HG02798 (cell line): ENCODE results near the gene ASPSCR1.

ENCODE experiments used
- ATAC-seq: cut with Tn5 transposase; IDR thresholded peaks from one replicate; pipeline ENCODE4 v1.9.1; 2021; ENCODE audit warnings: mild to moderate bottlenecking; ENCODE audit not compliant: unreplicated experiment, poor library complexity

ASPSCR1 gene

DNA sequence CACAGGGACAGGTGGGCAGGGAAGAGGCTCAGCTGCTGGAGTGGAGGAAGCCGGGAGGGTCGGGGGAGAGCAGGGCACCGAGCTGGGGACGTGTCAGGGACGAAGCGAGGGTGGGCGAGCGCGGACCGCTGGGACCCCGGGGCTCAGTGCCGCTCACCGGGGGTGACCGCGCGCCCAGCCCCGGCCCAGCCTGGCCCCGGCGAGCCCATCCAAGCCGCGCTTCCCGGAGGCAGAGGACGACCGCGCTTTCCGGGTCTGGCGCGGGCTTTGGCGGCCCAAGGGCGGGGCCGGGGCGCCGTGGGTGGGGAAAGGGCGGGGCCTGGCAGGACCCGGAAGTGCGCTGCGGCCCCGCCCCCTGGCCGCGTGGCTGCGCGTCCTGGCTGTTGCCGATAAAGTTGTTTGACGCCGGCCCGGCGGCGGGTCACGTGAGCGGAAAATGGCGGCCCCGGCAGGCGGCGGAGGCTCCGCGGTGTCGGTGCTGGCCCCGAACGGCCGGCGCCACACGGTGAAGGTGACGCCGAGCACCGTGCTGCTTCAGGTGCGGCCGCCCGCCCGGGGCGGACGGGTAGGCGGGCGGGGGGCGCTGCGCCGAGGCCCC lies at the start of gene ASPSCR1:
Gene ASPSCR1, plus strand, starts transcription at position 419 of the 598 bp plus-strand sequence. Its CDS starts 18 bp downstream, at position 437.
- ATAC-seq, result peak; percentile 90

DNA sequence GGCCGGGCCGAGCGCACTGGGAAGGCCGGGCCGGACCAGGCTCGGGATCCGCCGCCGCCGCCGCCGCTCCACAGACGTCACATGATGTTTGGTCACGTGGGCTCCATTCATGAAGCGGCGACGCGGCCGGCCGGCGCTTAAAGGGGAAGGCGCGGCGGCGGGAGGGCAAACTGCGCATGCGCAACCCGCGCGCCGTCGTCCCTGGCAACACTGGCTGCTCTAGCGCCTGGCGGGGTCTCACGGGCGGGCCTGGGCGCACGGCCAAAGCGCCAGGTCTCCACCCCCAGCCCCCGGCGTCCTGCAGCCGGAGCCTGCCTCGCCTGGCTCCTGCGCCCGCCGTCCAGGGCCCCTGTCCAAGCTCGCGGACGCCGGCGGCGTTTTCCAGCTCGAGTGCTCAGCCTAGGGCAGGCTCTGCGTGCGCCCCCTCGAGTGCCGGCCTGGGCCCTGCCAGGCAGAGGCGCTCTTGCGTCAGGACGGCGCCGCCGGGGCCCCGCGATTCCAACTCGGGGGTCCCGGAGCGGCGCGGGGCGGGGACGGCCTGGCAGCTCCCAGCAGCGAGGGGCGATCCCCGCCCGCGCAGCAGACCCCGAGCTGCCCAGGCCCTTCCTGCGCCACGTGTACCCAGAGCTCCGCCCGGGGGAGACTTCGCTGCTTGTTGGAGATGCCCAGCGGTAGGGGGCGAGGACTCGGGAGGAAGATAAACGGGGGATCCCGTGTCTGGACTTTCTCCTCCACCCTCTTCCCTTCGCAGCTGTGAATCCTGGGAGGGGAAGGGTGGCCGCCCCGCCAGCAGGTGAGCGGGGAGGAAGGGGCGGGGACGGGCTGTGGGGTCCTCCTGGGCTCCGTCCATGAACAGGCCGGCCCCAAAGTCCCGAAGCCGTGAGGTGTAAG lies 49.5 kb upstream of the ASPSCR1 start, which contains the start of gene MAFG:
Gene MAFG, minus strand, starts transcription at position 83 of the 891 bp plus-strand sequence. CDS start 4,550 bp downstream, outside the sequence.
- ATAC-seq, result peak; percentile 77

DNA sequence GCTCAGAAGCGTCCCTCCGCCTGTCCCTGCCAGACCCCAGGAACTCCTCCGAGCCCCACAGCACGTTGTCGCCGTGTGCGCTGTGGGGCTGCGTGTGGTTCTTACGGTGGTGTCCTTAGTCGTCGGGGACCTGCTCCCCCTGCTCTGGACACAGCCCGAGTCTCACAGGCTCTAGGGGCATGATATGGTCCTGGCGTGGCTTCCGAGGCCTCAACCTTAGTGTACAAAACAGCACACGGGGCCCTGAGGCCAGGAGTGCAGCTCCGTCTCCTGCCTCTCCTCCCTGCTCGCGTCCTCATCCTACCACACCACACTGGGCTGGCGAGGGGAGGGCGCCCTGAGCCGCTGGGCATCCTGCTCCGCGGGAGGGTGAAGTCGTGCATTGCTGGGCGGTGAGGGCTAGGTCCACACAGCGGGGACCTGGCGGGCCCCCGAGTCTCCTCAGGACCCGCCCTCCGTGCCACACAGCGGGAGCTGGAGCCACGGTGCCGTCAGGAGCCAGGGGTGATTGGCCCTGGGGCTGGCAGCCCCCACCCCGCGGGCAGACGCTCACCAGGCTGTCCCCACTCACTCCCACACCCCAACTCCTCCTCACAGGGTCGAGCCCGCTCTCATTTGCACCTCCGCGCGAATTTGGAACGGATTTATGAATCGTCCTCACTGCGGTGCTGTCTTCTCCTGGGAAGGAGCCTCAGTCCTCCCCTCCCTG lies 48.7 kb upstream of the ASPSCR1 start:
- ATAC-seq, result no peak

DNA sequence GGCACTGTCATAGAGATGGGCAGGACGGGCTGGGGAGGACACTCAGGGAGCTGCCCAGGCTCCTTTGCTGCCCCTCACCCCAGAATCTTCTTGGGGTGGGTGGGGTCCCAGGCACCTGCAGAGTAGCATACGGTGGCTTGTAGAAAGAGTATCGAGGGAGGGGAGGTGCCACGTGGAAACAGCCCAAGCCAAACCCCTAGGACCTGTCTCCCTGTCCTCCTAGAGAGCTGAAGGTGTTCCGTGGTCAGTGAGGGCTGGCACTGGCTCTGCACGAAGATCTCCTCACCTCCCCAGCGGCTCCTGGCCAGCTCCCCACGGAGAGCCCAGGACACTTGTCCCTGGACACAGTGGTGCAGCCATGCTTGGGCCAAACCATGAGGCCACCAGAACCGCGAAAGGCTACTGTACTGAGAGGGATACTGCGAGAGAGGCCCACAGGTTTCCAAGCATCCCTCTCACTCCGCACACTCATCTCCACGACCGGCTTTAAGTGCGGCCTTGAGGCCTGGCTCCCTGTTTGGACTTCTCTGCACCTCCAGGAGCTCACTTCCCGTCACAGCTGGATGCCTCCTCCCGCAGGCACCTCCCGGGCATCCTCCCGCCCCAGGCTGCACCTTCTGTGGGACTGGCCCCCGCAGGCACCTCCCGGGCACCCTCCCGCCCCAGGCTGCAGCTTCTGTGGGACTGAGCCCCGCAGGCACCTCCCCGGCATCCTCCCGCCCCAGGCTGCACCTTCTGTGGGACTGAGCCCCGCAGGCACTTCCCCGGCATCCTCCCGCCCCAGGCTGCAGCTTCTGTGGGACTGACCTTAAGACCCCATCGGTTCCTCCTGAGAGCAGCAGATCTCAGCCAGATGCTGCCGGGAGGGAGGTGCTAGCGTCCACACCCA lies 47.9 kb upstream of the ASPSCR1 start:
- ATAC-seq, result no peak

GRCh38 chr17:81930142-81931125 lies 47.0 kb upstream of the ASPSCR1 start:
- no peak for ATAC-seq

DNA sequence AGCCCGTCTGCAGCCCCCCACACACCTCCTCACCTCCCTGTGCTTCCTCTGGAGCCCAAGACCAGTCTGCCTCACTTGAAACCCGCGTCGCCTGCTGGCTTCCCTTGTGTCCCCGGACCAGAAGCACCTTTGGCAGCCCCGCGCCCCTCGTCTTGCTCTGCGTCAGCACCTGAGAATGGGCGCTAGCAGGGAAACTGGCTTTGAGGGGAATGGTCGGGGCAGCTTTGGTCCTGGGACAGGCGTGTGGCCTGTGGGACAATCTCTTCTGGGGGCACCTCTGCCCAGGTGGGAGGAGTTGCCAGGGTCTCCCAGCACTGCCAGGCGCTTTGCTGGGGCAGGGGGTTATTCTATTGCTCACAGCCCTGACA lies 46.3 kb upstream of the ASPSCR1 start:
- no peak for ATAC-seq

DNA sequence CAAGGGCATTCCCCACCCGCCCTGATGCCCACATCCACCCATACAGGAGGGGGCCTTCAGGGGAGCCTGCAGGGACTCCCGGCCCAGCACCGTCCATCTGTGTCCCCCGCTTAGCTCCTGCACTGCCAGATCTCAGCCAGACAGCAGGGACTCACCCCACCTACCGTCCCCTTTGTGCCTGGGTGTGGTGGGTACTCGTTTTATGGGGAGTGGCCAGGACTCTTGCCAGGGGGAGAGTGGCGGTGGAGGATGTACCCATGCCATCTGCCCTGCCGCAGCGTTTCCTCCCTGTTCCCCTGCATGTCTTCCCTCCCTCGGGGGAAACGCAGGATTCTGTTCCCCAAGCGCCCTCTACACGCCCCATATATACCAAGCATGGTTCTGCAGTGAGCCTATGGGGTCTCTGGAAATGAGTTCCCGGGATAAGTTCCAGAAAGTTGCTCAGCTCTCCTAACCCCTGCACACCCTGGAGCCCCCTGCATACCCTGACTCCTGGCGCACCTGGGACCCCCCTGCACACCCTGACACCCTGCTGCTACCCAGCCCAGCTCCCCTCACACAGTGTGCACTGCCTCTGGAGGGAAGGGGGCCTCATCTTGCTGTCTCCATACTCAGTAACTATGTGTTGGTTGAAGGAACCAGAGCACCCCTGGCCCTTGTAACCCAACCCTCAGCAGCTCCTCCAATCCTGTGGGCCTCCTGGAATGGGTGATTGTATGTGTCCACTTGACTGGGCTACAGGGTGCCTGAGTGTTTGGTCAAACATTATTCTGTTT lies 45.7 kb upstream of the ASPSCR1 start:
- ATAC-seq, result no peak

DNA sequence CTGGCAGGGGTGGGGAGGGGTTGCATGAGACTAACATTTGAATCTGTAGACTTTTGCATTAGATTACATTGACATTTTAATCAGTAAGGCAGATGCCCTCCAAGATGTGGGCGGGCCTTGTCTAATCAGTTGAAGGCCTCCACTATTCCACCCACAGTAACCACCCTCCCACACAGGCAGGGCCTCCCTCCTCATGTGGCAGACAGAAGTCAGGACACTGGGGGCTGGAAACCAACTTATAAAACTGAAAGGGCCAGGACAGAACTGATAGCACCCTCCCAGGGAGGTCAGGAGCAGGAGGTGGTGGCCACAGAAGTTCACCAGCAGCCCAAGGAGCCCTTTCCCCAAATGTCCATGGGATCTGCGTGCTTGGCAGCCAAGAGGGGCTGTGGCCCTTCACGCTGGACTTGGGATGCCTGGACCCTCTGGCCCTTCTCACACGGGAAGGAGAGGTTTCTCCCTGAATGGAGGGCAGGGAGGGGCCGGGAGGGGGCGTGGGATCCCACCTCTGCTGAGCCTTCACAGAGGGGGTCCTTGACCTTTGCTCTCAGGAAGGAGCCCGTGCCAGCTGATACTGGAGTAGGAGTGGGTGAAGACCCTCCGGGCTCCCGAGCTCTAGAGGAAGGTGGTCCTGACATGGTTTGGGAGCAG lies 45.0 kb upstream of the ASPSCR1 start:
- no peak for ATAC-seq

- ATAC-seq, result no peak
Observed at GRCh38 chr17:81933178-81933699, 44.2 kb upstream of the ASPSCR1 start.

DNA sequence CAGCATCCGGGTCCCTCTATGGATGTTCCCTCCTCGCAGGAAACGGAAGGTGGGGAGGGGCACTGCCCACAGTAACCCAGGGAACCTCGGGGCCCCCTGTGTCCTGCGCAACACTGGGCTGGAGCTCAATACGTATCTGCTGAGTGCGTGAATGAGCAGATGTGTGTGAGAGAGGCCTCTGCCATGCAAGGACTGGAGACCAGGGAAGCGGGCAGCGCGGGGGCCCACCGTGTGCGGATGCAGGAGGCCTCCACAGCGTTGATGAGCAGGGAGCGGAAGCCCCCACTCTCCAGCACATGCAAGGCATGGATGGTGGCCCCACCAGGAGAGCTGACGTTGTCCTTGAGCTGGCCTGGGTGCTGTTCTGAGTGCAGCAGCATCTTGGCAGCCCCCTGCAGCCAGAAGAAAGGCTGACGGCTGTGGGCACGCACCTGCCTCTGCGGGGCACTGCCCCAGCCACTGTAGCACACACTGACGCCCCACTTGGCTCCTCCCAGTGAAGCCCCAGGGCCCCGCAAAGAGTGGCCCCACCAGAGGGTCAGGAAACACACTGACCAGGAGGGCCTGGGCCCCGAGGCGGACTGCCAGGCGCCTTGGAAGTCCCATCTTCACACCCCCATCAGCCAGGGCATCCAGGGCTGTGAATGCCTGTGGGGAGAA lies 43.2 kb upstream of the ASPSCR1 start:
- no peak for ATAC-seq

GRCh38 chr17:81934850-81935708 lies 42.4 kb upstream of the ASPSCR1 start:
- no peak for ATAC-seq

- ATAC-seq, result no peak
Observed at GRCh38 chr17:81935709-81936084, 41.7 kb upstream of the ASPSCR1 start.

GRCh38 chr17:81939218-81939617 lies 38.2 kb upstream of the ASPSCR1 start:
- no peak for ATAC-seq

GRCh38 chr17:81939881-81940385 lies 37.5 kb upstream of the ASPSCR1 start:
- ATAC-seq, result no peak

- ATAC-seq, result no peak
Observed at GRCh38 chr17:81940538-81941483, 36.6 kb upstream of the ASPSCR1 start.
